Measurements from ENCODE around the gene HDLBP.

HDLBP gene

GRCh38 chr2:241274127-241274526 is 41.3 kb downstream of the HDLBP start:
- no peak for DNase-seq

- no peak for DNase-seq
These were observed 42.1 kb downstream of the HDLBP start for GRCh38 chr2:241273210-241274020.

GRCh38 chr2:241272303-241273209 is 42.9 kb downstream of the HDLBP start:
- peak; percentile 9 for DNase-seq

- no peak for DNase-seq
These were observed 43.7 kb downstream of the HDLBP start for GRCh38 chr2:241271706-241272302.

- no peak for DNase-seq
These were observed 44.9 kb downstream of the HDLBP start for GRCh38 chr2:241270531-241270930.

GRCh38 chr2:241269707-241270520 is 45.6 kb downstream of the HDLBP start:
- no peak for DNase-seq

- DNase-seq = no peak
These were observed 46.6 kb downstream of the HDLBP start for GRCh38 chr2:241268716-241269445.

- no peak for DNase-seq
These were observed 47.2 kb downstream of the HDLBP start for GRCh38 chr2:241268306-241268705.

- no peak for DNase-seq
These were observed 48.0 kb downstream of the HDLBP start for GRCh38 chr2:241267249-241268067.

- no peak for DNase-seq
These were observed 50.0 kb downstream of the HDLBP start for GRCh38 chr2:241265506-241265905.

GRCh38 chr2:241263061-241263460 is 52.4 kb downstream of the HDLBP start:
- DNase-seq = no peak

GRCh38 chr2:241261628-241262027 is 53.8 kb downstream of the HDLBP start:
- no peak for DNase-seq

- no peak for DNase-seq
These were observed 54.6 kb downstream of the HDLBP start for GRCh38 chr2:241260911-241261310.

- DNase-seq = no peak
These were observed 56.8 kb downstream of the HDLBP start for GRCh38 chr2:241258505-241259280.

- DNase-seq = no peak
These were observed 57.9 kb downstream of the HDLBP start for GRCh38 chr2:241257419-241258032.

GRCh38 chr2:241256168-241256545 is 59.3 kb downstream of the HDLBP start:
- DNase-seq = no peak

GRCh38 chr2:241255542-241256167 is 59.8 kb downstream of the HDLBP start:
- DNase-seq = no peak

- no peak for DNase-seq
These were observed 60.5 kb downstream of the HDLBP start for GRCh38 chr2:241254904-241255351.

Data from NCI-H2171 treated with DMSO at 0.1 percent for 48 hours (cell line).